ENCODE results near the gene SDK1. TPM values are rescaled to one million over a fixed set of nuclear protein-coding genes. Genes with fewer than 3 reads are reported as not detected.

SDK1 gene
- total RNA-seq, 1 donor from 2014 or later, result 4.3 TPM

- no peak for TF ChIP-seq CTCF (IDR thresholded peaks at IDR 0.05; ENCODE audit: unreplicated experiment)
- Mint-ChIP-seq H3K27ac (ENCODE audit: unreplicated experiment) (no peak overlapping the region), H3K36me3 (ENCODE audit: low read depth, unreplicated experiment) (no peaks in the 10 kb centered on the region), H3K27me3 (ENCODE audit: unreplicated experiment) (peaks cover 4% of the 10 kb centered on the region), H3K9me3 (ENCODE audit: unreplicated experiment) (no peaks in the 10 kb centered on the region), H3K4me1 (ENCODE audit: unreplicated experiment) (peaks cover 2% of the 10 kb centered on the region), H3K4me3 (ENCODE audit: unreplicated experiment) (no peak overlapping the region)
- no peak for DNase-seq (ENCODE audit: low spot score)
Measured at GRCh38 chr7:3307435-3307834, 6.4 kb downstream of the SDK1 start.

DNA sequence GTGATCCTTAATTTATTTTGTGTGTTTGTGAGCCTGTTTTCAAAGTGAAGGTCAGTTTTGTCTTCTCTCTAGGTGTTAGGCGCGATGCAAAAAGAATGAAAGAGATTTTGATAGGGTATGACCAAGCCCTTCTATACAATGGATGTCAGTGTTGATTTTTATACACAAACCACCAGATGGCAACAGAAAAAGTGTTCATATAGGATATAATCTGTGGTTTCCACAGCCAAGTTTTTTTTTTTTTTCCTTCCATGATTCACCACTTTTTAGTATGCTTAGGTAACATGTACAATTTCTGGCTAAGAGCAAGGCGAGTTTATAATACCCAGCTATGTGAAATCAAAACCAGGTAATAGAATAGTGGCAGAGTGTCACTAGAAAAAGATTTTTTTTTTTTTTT lies 8.1 kb downstream of the SDK1 start:
- no peak for TF ChIP-seq CTCF (IDR thresholded peaks at IDR 0.05; ENCODE audit: unreplicated experiment)
- H3K36me3 Mint-ChIP-seq (ENCODE audit: low read depth, unreplicated experiment), result no peaks in the 10 kb centered on the region
- H3K9me3 Mint-ChIP-seq (ENCODE audit: unreplicated experiment), result no peaks in the 10 kb centered on the region
- H3K4me1 Mint-ChIP-seq (ENCODE audit: unreplicated experiment), result no peaks in the 10 kb centered on the region
- peaks cover 2% of the 10 kb centered on the region for H3K27me3 Mint-ChIP-seq (ENCODE audit: unreplicated experiment)
- no peak overlapping the region for H3K4me3 Mint-ChIP-seq (ENCODE audit: unreplicated experiment)
- H3K27ac Mint-ChIP-seq (ENCODE audit: unreplicated experiment), result no peak overlapping the region
- DNase-seq (ENCODE audit: low spot score), result no peak

DNA sequence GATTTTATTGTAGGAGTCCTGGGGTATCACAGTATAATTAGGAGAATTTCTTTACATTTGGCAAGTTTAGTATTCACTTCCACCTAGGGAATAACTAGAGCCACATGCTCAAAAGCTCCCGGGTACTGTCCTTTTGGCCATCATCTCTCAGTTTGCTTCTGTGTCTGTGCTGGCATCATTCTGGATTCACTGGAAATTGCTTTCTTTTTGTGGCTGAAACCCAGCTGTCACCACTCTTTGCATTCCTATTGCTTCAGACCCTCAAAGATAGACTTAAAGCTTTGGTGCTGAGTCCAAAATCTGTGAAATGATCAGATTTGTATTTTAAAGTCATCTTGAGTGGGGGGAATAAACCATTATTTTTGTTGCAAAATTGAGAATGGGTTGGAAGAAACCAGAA lies 8.9 kb downstream of the SDK1 start:
- no peak for DNase-seq (ENCODE audit: low spot score)
- H3K36me3 Mint-ChIP-seq (ENCODE audit: low read depth, unreplicated experiment), result no peaks in the 10 kb centered on the region
- H3K9me3 Mint-ChIP-seq (ENCODE audit: unreplicated experiment), result no peaks in the 10 kb centered on the region
- H3K27me3 Mint-ChIP-seq (ENCODE audit: unreplicated experiment), result peaks cover 2% of the 10 kb centered on the region
- no peak overlapping the region for H3K27ac Mint-ChIP-seq (ENCODE audit: unreplicated experiment)
- H3K4me3 Mint-ChIP-seq (ENCODE audit: unreplicated experiment), result no peak overlapping the region
- no peaks in the 10 kb centered on the region for H3K4me1 Mint-ChIP-seq (ENCODE audit: unreplicated experiment)
- TF ChIP-seq CTCF (IDR thresholded peaks at IDR 0.05; ENCODE audit: unreplicated experiment), result no peak

- H3K4me3 Mint-ChIP-seq (ENCODE audit: unreplicated experiment), result no peak overlapping the region
- no peaks in the 10 kb centered on the region for H3K9me3 Mint-ChIP-seq (ENCODE audit: unreplicated experiment)
- H3K4me1 Mint-ChIP-seq (ENCODE audit: unreplicated experiment), result no peaks in the 10 kb centered on the region
- no peak for TF ChIP-seq CTCF (IDR thresholded peaks at IDR 0.05; ENCODE audit: unreplicated experiment)
- no peak for DNase-seq (ENCODE audit: low spot score)
- no peaks in the 10 kb centered on the region for H3K36me3 Mint-ChIP-seq (ENCODE audit: low read depth, unreplicated experiment)
- H3K27ac Mint-ChIP-seq (ENCODE audit: unreplicated experiment), result no peak overlapping the region
- H3K27me3 Mint-ChIP-seq (ENCODE audit: unreplicated experiment), result peaks cover 2% of the 10 kb centered on the region
Measured at GRCh38 chr7:3310884-3311283, 9.8 kb downstream of the SDK1 start.

- H3K27ac Mint-ChIP-seq (ENCODE audit: unreplicated experiment), result no peak overlapping the region
Measured at GRCh38 chr7:3312583-3312982, 11.5 kb downstream of the SDK1 start.

More at GRCh38 chr7:3312583-3312982, 11.5 kb downstream of the SDK1 start:
- Mint-ChIP-seq H3K27me3 (ENCODE audit: unreplicated experiment) (peaks cover 2% of the 10 kb centered on the region), H3K4me1 (ENCODE audit: unreplicated experiment) (peaks cover 3% of the 10 kb centered on the region), H3K9me3 (ENCODE audit: unreplicated experiment) (no peaks in the 10 kb centered on the region), H3K36me3 (ENCODE audit: low read depth, unreplicated experiment) (no peaks in the 10 kb centered on the region), H3K4me3 (ENCODE audit: unreplicated experiment) (no peak overlapping the region)
- no peak for DNase-seq (ENCODE audit: low spot score)
- TF ChIP-seq CTCF (IDR thresholded peaks at IDR 0.05; ENCODE audit: unreplicated experiment), result no peak

Measured in endothelial cell (in vitro differentiated cells).